Renal cortex interstitium (tissue), 15 donors: ENCODE measurements around the gene SSUH2. TPM values are rescaled to one million over a fixed set of nuclear protein-coding genes. Genes with fewer than 3 reads are reported as not detected.
"Not testable (repeated sequence)": the region's sequence is repeated elsewhere in the genome, so short reads cannot be mapped to it uniquely, and the experiment has no call there.

Experiments used
- DNase-seq, 11 donors: peaks; one replicate each; pipeline ENCODE4 v3.0.0-alpha.2; 2013; ENCODE audit warnings: low read depth in 9 of 11, low spot score in 4 of 11; ENCODE audit errors: extremely low read depth in 1 of 11
- long read RNA-seq, 16 experiments: transcript quantifications; one replicate each; lab custom pipeline, GENCODE V29; 2026
- polyA plus RNA-seq, 3 donors: library from polyadenylated mRNA; unstranded; fragments of 120-200 nt; gene quantifications; one replicate each; pipeline ENCODE4 v1.2.1, GENCODE V29; 2013; ENCODE audit not compliant: insufficient read length in 3 of 3

SSUH2 gene
- 1 to 10 TPM; 4.8 to 5.0 (median 4.9) TPM for polyA plus RNA-seq
- long read RNA-seq, donor 1, partial matches to known transcripts: 0 of 4 reads
- long read RNA-seq, donor 1, other reads (novel, unspliced or antisense): 0 of 4 reads
- long read RNA-seq, donor 2, partial matches to known transcripts: 0 of 1 reads
- long read RNA-seq, donor 2, other reads (novel, unspliced or antisense): 0 of 1 reads
- long read RNA-seq, donor 3: 0 reads
- long read RNA-seq, donor 4, partial matches to known transcripts: 0 of 1 reads
- long read RNA-seq, donor 4, other reads (novel, unspliced or antisense): 0 of 1 reads
- long read RNA-seq, donor 5: 0 reads
- long read RNA-seq, donor 6, partial matches to known transcripts: 0 of 1 reads
- long read RNA-seq, donor 6, other reads (novel, unspliced or antisense): 0 of 1 reads
- long read RNA-seq, donor 7, partial matches to known transcripts: 5 of 5 reads
- long read RNA-seq, donor 7, other reads (novel, unspliced or antisense): 0 of 5 reads
- long read RNA-seq, donor 8: 0 reads
- long read RNA-seq, donor 9, partial matches to known transcripts: 0 of 1 reads
- long read RNA-seq, donor 9, other reads (novel, unspliced or antisense): 0 of 1 reads
- long read RNA-seq, donor 10, partial matches to known transcripts: 0 of 1 reads
- long read RNA-seq, donor 10, other reads (novel, unspliced or antisense): 0 of 1 reads
- long read RNA-seq, donor 11, partial matches to known transcripts: 0 of 2 reads
- long read RNA-seq, donor 11, other reads (novel, unspliced or antisense): 0 of 2 reads
- long read RNA-seq, donor 12, partial matches to known transcripts: 0 of 1 reads
- long read RNA-seq, donor 12, other reads (novel, unspliced or antisense): 0 of 1 reads
- long read RNA-seq, donor 13, partial matches to known transcripts: 0 of 2 reads
- long read RNA-seq, donor 13, other reads (novel, unspliced or antisense): 0 of 2 reads
- long read RNA-seq, donor 14, partial matches to known transcripts: 0 of 3 reads
- long read RNA-seq, donor 14, other reads (novel, unspliced or antisense): 0 of 3 reads
- long read RNA-seq, donor 15: 0 reads
- long read RNA-seq, donor 16, partial matches to known transcripts: 0 of 3 reads
- long read RNA-seq, donor 16, other reads (novel, unspliced or antisense): 0 of 3 reads

DNA sequence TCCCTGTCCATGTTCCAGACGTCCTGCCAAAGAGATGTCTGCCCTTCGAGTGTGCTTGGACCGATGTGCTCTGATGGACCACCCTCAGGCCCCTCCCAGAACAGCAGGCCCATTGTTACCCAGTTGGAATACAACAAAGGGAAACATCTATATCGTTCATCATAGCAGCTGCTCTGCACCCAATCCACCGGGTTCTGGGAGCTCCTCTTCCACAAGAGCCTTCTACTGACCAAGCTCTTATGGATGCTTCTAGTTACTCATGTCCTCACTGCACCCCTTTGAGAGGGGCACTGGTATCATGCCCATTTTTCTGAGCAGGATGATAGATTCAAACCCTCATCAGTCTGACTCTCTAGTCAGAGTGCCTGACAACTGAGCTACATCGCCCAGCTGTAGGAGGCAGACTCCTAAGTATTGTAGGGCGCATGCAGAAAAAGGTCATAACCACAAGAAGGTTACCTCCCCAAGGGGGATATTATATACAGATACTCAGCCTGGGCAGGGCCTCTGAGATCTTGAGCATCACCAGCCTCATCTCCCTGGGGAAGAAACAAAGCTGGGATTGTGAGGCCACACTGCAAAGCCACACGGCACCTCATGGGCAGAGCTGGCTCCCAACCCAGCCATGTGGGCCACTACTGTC, at the start of gene SSUH2:
SSUH2 (minus strand) TSS at position 51 of the 643 bp plus-strand sequence; CDS start at position 11, 40 bp downstream.
- no peak for DNase-seq

DNA sequence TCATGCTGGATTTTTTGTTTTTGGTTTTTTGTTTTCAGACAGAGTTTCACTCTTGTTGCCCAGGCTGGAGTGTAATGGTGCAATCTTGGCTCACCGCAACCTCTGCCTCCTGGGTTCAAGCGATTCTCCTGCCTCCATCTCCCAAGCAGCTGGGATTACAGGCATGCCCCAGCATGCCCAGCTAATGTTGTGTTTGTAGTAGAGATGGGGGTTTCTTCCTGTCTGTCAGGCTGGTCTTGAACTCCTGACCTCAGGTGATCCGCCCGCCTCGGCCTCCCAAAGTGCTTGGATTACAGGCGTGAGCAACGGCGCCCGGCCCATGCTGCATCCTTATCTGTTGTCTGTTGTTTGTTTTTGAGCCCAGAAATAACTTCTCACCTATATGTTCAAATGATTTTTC, 46.7 kb upstream of the SSUH2 start:
- not testable (repeated sequence) for DNase-seq

DNA sequence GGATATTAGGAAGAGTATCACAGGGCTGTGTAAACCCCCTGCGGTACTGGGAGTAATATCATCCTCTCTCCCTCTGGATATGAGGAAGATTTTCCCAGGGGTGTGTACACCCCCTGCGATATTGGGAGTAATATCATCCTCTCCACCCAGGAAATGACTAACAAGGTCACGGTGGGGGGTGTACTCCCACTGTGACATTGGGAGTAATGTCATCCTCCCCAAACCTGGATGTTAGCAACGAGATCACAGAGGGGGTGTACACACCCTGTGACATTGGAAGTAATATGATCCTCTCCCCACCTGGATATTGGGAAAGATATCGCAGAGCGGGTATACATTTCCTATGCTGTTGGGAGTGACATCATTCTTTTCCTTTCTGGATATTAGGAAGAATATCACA, 40.4 kb upstream of the SSUH2 start:
- DNase-seq: not testable (repeated sequence)

DNA sequence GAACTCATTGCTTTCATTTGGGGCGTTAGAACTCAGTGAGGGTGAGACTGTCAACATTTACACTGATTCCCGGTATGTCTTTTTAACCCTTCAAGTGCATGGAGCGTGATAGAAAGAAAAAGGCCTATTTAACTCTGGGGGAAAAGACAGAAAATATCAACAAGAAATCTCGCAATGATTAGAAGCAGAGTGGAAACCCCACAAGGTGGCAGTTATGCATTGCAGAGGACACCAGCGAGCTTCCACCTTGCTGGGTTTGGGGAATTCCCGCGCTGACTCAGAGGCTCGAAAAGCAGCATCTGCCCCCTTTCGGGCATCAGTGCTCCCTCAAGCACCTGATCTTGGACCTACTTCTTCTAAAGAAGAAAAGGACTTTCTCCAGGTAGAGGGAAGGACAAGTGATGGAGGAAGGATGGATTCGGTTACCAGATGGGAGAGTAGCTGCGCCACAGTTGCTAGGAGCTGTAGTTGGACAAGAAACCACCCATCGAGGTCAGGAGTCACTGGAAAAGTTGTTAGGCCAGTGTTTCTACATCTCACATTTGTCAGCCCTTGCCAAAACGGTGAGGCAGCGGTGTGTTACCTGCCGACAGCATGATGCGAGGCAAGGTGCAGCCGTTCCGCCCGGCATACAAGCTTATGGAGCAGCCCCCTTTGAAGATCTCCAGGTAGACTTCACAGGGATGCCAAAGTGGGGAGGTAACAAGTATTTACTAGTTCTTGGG, 38.4 kb upstream of the SSUH2 start:
- not testable (repeated sequence) for DNase-seq

DNA sequence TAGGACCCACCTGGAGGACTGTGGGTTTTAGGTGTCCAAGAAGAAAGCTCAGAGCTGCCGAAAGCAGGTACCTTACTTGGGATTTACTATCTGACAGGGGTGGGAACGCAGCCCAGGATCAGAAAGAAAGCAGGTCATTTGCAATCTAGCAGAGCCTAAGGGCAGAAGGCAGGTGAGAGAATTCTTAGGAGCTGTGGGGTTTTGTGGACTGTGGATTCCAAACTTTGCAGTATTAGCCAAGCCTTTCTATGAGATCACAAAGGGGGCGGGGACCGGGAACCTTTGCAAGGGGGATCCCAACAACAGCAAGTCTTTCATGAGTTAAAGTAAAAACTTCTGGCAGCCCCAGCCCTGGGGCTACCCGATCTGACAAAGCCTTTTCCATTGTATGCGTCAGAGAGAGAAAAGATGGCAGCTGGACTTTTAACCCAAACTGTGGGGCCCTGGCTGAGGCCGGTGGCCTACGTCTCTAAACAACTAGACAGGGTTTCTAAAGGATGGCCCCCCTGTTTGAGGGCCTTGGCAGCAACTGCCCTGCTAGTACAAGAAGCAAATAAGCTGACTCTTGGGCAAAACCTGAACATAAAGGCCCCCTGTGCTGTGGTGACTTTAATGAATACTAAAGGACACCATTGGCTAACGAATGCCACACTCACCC, 37.4 kb upstream of the SSUH2 start:
- DNase-seq: not testable (repeated sequence)

DNA sequence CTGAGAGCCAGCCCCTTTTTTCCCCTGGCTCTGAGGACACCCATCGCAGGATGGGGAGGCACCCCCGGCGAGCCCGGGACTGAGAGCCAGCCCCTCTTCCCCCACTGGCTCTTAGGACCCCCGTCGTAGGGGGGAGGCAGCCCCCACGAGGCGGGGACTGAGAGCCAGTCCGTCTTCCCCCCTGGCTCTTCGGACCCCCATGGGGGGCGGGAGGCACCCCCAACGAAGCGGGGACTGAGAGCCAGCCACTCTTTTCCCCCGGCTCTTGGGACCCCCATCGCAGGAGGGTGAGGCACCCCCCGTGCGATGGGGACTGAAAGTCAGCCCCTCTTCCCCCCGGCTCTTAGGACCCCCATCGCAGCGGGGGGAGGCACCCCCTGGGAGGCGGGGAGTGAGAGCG, 36.8 kb upstream of the SSUH2 start:
- DNase-seq: no peak

GRCh38 chr3:8679817-8680553, 35.4 kb upstream of the SSUH2 start:
- not testable (repeated sequence) for DNase-seq

DNA sequence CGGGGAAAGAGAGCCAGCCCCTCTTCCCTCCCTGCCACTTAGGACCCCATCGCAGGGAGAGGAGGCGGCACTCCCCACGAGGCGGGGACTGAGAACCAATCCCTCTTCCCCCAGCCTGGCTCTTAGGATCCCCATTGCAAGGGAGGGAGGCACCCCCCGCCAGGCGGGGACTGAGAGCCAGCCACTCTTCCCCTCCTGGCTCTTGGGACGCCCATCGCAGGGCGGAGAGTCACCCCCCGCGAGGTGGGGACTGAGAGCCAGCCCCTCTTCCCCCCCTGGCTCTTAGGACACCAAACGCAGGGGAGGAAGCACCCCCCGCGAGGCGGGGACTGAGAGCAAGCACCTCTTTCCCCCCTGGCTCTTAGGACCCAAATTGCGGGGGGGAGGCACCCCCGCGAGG, 34.2 kb upstream of the SSUH2 start:
- no peak for DNase-seq

- DNase-seq: not testable (repeated sequence)
These were observed 32.7 kb upstream of the SSUH2 start for GRCh38 chr3:8677258-8677657.

- not testable (repeated sequence) for DNase-seq
These were observed 31.0 kb upstream of the SSUH2 start for GRCh38 chr3:8675591-8675990.

DNA sequence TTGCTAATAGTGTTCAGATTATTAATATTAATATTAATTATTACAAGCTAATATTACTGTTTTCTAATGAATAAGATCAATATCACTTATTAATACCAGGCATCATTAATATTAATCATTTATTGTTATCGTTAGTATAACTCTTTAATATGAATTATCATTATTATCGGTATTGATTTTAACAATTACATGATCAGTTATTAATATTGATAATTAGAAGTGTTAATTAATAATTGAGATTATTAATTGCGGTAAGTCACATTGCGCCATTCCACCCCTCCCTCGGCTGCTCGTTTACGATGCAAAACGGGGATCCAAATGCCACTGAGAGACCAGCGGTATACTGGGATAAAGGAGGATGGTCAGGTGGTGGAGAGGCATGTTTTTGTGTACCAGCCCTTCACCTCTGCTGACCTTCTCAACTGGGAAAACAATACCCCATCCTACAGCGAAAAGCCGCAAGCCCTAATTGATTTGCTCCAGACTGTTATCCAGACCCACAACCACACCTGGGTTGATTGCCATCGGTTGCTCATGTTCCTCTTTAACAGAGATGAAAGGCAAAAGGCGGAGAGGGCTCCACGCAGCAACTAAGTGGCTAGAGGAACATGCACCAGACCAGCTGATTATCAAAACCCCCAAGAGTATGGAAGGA, 28.6 kb upstream of the SSUH2 start:
- no peak for DNase-seq

DNA sequence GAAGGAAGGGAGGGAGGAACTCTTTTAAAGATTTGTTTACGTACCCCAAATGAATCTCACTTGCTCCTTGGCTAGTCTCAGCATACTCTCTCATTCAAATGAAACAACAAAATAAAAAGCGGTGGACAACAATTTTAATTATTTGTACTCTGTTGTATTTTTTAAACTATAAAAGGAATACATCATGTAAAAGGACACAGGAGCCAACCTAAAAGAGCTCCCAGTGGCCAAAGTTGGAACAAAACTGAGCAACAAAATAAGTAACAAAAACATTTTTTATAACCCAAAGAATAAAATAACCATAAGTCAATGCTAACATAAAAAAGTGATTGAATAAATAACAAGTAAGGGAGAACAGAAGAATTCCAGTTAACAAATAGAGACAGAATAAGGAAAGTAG, 24.4 kb upstream of the SSUH2 start:
- DNase-seq: no peak

DNA sequence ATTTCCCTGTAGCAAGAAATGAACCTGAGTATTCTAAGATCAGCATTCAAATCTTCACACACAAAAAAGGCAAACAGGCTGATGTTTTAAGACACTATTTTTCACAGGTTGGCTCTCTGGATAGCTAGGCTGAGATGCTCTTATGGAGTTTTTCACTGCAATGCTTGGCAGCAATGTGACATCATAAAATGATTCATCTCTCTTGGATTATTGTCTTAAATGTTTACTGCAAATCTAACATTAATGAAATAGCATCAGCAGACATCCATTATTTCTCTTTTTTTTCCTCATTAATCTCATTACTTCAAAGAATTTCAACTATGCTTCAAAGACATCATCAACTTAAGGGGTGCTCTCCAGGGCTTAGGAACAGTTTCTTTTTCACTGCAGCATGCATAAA, 23.6 kb upstream of the SSUH2 start:
- DNase-seq: no peak

DNA sequence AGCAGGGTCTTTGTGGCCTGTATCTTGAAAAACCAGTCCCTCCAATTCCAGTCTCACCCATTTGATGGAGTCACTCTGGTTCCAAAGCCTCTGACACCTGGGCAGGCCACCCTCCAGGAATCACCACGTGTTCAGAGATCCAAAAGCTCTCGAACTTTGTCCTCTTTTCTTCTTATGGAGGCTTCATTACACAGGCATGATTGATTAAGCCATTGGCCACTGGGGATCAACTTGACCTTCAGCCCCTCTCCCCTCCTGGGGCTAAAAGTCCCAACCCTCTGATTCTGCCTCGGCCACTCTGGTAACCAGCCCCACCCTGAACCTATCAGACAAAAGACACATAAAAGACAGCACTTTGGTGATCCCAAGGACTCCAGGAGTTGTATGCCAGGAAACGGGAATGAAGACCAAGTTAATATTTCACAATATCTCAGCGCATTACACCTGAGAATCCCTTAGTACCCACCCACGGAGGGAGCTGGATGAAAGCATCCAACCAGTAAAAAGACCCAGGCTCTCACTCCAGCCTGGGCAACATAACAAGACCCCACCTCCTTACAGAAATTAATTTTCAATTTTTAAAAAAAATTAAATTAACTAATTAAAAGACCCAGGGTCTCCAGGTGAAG, 23.0 kb upstream of the SSUH2 start:
- no peak for DNase-seq

- no peak for DNase-seq
These were observed 20.9 kb upstream of the SSUH2 start for GRCh38 chr3:8665407-8665896.
